ENCODE measurements around the gene KPTN.

Gene KPTN

DNA sequence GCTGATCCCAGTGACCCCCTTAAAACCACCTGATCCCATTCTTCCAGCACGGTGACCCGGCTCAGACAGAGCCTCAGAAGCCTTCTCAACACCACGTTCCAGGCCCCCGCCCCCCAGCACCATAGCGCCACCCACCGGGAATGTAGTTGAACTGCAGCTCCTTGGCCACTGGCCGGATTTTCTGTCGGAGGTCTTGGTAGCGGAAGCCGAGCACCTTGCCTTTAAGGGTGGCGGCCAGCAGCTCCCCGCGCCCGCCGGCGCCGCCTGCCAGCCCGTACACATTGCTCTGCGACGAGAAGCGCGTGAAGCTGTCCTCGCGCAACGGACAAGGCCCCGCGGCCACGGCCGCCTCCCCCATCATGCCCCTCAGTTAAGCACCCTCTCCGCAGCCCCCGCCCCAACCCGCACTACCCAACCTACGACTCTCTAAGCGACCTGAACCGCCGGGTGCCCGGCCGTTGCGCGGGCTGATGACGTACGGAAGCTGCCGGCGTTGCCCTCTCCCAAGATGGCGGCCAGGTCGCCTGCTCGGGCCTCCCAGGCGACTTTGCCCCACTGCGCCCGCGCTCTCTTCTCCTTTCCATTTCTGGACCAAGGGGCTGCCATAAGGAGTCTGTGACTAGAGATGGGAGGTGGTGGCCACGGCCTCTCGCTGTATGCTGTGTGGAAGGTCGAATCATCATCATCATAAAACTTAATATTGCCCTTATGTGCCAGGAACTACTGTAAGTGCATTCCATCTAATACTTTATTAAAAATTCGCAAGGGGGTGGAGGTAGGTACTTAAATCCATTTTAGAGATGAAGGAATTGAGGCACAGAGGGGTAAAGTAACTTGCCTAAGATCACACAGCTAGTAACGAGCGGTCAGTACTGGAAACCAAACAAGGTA, at the start of gene KPTN:
Gene KPTN (minus strand): TSS at position 420 of the 891 bp plus-strand sequence. CDS start 59 bp downstream, at position 361.
- FAIRE-seq = peak; percentile 60
- DNase-seq (ENCODE audit: insufficient read length, low spot score) = peak; percentile 94

DNA sequence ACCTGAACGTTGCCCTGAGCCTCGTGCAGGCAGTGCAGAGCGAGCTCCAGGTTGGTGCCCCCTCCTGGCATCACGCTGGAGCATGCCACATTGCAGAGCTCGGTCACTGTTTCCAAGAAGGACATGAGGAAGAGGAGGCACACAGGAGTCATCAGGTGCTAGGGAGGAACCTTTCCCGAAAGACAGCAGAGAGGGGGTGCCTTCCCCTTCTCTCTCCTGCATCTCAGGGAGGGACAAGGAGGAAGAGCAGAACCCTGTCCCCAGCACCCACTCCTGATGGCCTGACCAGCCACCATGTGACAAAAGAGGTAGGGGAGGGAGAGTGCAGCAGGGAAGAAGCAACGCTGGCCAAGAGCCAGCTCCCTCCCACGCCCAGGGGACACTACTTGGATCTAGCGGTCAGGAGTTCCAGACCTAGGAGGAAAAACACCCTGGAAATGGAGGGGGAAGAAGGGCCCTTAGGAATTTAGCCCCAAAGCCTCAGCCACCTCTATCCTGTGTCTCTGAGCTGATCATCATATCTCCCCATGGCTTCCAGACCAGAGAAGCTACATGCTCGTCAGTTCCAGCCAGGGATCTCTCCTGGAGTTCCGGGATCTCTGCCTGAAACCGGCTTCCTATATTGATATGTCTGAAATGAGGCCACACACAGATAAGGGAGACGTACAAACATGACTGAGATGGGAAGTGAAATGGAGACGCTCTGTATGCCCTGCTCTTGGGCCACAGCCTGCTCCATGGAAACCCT, 47.8 kb upstream of the KPTN start:
- DNase-seq (ENCODE audit: insufficient read length, low spot score) (no peak), FAIRE-seq (no peak)

DNA sequence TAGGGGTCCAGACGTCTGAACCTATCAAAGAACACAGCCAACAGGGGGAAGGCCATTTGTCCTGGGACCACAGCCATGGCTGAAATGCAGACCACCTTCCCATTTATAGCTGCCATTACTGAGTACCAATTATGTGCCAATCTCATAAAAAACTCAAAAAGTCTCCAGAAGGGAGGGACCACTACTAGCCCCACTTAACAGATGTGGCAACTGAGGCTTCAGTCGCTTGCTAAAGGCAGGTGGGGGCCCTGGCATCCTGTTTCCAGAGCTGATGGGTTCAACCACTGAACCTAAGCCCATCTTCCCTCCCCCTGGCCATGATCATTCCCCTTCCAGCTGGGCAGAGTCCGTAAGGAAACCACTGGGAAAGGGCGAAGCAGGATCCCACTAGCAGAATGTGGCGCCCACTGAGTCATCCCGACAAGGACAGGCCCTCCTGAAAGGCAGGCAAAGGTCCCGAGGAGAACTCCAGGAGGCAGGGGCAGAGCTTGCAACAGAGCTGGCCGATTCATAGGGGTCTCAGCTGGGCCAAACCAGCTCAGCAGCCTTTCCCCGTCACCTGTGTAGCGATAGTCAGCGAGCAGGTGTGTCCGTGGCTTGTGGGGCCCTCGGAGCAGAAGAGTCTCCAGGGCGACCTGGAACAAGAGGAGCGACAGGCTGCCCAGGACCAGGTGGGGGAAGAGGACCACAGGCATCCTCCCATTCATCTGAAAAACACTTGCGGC, 45.2 kb upstream of the KPTN start:
- FAIRE-seq = no peak

DNA sequence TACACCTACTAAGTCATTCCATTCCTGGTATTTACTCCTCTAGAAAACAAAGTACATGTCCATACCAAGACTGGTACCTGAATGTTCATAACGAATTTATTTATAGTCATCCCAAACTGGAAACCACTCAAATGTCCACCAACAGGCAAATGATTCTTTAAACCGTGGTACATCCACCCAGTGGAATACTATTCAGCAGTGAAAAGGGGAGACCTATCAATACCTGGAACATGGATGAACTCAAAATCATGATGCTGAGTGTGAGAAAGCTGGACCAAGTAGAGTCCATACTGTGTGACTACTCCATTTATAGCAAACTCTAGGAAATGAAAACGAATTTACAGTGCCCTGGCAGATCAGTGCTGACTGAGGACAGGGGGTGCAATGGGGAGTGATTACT, 42.8 kb upstream of the KPTN start:
- FAIRE-seq = no peak

More for the DNA sequence above, 45.2 kb upstream of the KPTN start:
- DNase-seq (ENCODE audit: insufficient read length, low spot score) = no peak

DNA sequence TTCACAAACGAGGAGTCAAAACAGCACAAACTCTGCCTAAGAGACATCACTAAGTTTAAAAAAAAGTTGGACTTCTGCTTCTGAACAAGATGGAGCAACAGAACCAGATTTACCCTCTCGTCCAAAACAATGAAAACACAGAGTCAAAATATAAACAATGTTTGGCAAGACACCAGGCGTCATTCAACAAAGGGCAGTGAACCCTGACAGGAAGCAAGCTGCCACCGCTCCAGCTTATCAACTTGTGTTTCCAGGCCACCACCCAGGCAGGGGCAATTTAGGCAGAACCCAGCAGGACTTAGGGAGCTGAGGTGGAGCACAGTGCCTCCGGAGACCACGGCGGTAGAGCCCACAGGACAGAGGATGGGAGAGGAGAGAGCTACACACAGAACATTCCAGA, 39.5 kb upstream of the KPTN start:
- DNase-seq (ENCODE audit: insufficient read length, low spot score) (no peak), FAIRE-seq (no peak)

More for the DNA sequence above, 42.8 kb upstream of the KPTN start:
- DNase-seq (ENCODE audit: insufficient read length, low spot score) = no peak

DNA sequence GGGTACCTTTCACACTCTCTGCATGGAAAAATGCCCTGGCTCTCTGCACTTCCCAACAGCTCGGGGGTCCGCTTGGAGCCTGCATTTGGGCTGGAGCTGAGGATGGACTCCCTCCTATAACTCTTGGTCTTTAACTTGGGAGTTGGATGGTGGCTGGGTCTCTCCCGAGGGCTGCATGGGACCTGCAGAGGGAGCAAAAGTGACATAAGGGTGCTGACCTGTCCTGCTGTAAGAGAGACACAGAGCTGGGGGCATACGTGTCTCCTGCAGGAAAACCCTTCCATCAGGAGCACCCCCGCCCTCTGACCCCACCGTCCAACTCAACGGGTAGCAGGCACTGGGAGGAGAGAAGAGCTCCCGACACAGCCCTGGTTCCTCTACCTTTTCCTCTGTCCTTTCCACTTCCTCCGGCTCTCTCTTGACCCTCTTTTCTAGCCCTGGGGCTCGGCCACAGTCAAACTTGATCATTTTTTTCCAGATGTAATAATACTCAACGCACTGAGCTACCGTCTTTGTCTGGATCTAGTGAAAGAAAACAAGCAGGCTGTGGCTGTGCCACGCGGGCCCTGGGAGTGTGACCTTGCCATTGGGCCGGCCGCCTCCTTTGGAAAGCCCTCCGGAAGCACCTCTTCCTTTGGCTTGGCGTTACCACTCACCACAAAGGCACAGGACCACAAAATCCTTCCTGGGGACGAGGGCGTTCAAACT, 37.6 kb upstream of the KPTN start:
- DNase-seq (ENCODE audit: insufficient read length, low spot score) (no peak), FAIRE-seq (no peak)

DNA sequence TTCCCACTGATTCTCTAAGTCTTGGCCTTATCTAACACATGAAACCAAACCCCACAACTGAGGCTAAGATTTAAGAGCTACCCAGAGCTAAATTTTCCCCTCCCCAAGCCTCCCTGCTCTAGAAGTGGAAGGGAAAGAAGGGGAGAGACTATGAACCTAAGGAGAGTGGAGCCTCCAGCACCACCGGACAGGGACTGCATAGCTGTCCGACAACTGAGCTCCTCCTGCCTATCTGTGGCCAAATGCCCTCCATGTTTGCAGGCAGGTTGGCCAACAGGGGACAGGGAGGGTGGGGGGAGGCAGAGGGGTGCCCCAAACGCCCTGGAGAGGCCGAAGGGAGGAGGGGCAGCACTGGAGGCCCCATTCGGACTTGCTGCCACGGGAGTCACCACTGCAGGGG, 36.8 kb upstream of the KPTN start:
- DNase-seq (ENCODE audit: insufficient read length, low spot score) (no peak), FAIRE-seq (no peak)

DNA sequence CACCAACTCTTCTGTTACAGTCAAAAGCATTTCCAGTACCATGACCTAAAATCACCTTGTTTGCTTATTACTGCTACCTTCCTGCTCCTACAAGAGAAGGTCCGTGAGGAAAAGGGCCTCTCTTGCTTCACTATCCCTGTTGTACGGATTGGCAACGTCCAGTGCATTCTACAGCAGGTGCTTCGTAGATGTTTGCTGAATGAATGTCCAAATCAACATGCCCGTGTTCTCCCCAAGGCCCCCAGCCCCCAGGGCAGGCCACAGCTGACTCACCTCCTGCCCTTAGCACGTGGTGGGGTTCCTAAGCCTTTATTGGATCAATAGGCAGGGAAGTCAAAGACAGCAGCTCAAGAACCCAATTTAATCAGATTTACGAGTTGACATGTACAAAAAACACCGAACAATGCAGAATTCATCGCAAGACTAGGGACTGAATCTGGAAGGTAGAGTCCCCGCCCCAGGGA, 36.4 kb upstream of the KPTN start:
- FAIRE-seq = no peak
- no peak for DNase-seq (ENCODE audit: insufficient read length, low spot score)

DNA sequence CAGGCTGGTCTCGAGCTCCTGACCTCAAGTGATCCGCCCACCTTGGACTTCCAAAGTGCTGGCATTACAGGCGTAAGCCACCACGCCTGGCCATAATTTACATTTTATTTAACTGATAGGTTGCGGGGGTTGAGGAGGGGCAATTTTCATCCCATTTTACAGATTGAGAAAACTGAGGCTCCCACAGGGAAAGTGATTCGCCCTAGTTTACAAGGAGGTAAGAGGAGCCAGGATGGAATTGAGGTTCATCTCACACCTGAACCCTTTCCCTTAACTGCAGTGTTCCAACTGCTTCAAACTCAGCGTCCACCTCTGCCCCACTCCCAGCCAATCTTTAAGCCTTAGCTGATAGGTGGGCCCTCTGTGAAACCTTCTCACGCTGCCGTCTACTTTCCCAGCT, 34.8 kb upstream of the KPTN start:
- no peak for DNase-seq (ENCODE audit: insufficient read length, low spot score)

DNA sequence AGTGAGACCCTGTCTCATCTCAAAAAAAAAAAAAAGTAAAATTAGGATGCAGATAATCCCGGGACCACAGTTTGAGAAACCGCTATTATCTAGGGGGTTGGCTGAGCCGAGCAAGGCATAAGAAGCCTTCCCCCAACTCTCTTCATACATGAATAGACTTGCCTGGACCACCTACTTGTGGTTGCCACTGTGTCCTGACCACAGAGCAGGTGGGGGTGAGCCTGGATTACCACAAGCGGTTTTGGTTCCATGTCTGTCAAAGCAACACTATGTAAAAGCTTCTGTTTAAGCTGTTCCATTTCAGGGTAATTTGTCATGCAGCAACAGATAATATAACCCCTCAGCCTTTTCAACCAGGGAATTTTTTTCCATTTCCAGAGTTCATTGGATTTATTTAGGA, 34.1 kb upstream of the KPTN start:
- no peak for FAIRE-seq

More for the DNA sequence above, 34.8 kb upstream of the KPTN start:
- FAIRE-seq = no peak

DNA sequence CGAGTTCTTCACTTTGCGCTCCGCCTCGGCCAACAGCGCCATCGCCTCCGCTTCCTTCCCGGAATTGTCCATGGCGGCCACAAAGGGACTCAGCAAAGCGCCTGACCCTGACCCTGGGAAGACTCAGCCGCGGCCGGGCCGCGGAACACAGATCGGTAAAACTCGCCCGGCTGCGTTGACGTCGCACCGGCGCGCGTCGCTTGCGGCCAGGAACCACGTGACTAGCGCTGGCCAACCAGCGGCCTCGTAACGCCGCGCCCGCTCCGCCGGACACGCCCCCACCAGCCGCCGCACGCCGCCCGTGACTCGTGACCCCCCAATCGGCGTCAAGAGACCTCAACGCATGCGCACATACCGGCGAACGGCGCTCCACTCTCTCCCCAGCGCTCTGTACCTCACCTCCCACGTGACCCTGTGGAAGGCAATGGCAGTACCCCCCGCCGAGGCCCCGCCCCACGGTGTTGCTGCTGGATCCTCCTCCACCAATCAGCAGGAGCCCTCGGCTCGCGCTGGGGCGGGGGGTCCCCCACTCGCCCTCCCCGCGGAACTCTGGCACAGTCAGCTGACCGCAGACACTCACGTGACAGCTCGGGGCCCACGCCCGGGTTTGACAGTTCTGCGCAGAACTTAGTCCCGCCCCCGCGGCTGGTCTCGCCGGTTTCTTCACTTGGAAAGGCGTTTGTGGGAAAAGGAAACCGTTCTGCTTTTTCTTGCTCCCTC, 31.0 kb upstream of the KPTN start, which contains the start of gene NAPA:
Gene NAPA (minus strand): TSS at position 195 of the 720 bp plus-strand sequence. CDS start 123 bp downstream, at position 72.
- DNase-seq (ENCODE audit: insufficient read length, low spot score) (peak; percentile 99), FAIRE-seq (peak; percentile 98)

More for the DNA sequence above, 34.1 kb upstream of the KPTN start:
- no peak for DNase-seq (ENCODE audit: insufficient read length, low spot score)

DNA sequence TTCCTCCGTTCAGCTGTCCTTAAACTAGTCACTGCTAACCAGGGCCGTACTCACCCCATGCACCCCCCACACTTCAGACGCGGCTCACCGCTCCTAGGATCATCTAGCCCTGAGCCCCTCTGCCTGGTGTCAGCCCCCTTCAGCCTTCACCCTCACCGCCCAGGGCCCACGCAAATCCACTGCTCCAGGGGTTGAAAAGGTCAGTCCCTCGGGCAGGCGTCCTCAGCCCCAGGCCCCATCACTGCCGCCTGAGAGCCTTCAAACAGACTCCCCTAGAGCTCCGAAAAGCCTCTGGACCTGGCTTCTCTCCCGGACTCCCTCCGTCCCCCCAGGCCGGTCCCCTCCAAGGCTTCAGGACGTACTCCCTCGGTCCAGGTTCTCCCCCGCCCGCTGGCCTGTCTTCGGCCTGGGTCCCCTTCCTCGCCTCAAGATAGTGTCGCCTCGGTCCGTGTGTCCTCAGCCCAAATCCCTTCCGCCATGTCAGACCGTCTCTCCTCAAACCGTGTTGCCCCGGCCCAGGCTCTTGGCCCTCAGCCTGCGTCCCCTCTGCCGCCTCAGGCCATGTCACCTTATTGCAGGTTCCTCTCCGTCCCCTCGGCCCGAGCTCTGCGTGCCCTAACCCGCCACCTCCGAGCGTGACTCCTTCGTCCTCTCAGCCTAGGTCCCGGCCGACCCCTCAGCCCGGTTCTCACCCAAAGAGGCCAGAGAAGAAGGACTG, 30.3 kb upstream of the KPTN start:
- DNase-seq (ENCODE audit: insufficient read length, low spot score) (no peak), FAIRE-seq (no peak)

DNA sequence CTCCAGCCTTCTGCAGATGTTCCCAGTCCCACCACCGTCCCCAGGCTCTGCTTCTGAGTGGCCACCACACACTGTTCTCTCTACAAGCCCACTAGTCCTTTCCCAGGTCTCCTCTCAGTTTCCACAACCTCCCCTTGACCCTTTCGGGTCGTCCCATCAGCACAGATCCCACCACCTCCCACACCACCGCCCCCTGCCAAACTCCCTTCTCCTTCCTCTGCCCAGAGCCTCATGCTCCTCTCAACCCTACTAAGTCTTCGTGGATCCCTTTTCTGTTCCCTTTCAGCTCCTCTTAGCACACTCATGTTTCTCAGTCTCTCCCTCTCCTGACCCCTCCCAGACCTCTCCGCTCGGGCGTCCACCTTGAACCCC, 28.9 kb upstream of the KPTN start:
- no peak for FAIRE-seq
- no peak for DNase-seq (ENCODE audit: insufficient read length, low spot score)

DNA sequence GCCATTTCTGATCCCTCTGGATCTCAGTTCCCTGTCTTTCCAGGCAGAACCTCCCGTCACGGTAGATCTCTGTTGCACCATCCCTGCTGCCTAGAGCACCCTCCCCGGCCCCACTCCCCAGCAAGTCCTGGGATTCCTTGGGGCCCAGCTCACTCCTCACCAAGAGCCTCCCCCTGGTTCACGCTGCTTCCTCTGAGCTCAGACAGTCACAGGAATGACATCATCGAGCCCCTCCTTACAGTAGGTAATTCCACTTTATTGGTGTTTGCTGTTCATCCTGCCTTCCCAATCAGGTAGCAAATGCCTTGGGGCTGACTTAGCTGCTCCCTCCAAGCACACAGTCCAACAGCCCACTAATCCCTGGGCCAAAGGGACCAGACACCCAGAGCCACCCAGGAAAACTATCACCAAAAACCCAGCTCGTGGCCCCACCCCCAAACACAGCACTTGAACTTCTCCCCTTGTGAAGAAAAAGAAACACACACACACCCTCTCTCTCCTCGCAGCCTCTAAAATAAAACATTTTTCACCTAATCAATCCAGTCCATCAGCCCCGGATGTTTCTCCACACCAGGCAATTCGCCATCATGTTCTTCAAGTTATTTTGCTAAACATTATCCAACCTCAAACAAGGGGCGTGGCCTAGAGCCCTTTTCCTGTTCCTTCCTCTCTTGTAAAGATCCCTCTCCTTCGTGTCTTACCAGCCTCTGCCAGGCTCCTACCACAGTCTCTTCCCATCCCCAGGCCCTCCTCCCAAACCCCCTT, 28.3 kb upstream of the KPTN start:
- DNase-seq (ENCODE audit: insufficient read length, low spot score) = no peak

DNA sequence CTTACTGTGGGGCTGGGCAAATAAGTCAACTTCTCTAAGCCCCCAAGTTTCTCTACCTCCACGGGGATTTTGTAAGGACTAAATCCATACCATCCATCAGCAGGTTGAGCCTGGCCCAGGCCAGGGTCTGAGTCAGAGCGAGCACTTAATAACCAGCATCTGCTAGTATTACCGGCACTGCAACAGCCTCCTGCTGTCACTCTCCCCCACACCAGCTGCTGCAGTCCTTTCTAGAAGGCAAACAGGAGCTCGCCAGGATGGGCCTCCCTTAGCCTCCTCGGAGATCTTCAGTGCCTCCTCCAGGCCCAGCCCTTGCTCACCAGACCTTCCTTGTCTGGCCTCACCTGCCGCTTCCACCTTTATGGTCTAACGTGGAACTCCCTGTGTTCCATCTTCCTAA, 27.7 kb upstream of the KPTN start:
- DNase-seq (ENCODE audit: insufficient read length, low spot score) = no peak
- FAIRE-seq = no peak

More for the DNA sequence above, 28.3 kb upstream of the KPTN start:
- FAIRE-seq = no peak

DNA sequence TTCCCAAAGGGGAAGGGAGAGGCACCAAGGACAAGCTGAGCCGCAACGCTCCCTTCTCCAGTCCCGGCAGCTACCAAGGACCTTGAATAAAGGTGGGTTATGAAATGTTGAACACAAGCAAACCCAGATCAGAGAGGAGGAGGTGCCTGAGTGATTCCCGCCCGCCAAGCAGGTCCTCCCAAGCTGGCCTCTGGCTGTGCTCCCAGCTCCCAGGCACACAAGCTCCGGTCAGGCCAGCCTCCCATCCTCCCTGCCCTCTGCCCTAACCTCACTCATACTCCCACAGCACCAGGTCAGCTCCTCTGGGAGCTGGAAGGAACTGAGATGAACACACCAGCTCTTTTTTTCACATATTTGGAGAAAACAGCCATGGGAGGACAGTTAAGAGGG, 27.1 kb upstream of the KPTN start:
- FAIRE-seq = no peak
- no peak for DNase-seq (ENCODE audit: insufficient read length, low spot score)

DNA sequence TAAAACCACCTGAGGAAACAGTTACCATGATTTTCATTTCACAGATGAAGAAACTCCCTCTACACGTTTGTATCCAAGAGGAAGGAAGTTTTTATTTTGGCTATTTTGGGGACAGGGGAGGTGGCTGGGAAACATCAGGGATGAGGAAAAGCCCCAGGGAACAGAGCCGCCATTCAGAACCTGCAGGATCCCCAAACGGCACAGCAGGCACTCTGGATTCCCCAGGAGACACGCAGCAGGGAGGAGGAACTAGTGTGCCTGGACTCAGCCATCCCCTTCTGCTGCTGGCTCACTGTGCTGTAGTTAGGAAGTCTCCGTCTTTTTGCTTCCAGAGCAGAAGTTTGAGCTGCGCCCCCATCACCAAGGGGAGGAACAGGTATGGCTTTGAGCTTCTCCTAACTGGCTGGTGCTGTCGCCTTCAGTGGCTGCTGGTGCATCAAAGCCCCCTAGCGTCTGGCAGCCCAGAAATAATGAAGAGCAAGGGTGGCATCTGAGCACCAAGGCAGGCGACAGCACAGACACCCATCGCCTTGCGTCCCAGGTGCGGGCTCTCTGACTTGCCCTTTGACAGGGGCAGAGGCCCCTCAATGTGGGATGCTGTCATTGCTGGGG, 26.6 kb upstream of the KPTN start:
- FAIRE-seq (no peak), DNase-seq (ENCODE audit: insufficient read length, low spot score) (no peak)

DNA sequence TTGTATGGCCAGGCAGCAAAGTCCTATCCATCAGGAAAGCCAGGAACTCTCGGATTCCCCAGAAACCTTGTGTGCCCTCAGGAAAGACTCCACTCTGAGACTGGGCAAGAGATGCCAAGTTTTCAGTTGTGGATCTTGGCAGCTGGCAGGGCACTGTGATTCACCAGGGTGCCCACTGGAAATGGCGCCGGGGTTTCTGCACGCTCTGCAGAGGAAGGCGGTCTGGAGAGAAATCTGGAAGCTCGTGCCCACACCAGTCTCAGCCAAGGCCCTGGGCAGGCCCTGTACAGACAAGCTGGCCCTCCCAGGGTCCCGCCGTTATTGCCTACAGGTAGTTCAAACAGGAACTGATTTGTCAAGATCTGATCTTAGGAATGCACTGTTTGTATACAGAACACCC, 26.0 kb upstream of the KPTN start:
- FAIRE-seq = no peak
- DNase-seq (ENCODE audit: insufficient read length, low spot score) = no peak

All from HTR-8/SVneo (cell line).